Activated T-cell treated with anti-CD3 and anti-CD28 coated beads, Interleukin-2, amount 50 U/mL, for 48 hours (primary cell): ENCODE results near the gene ABCC6.
"Not testable (repeated sequence)": the region's sequence is repeated elsewhere in the genome, so short reads cannot be mapped to it uniquely, and the experiment has no call there.

Experiments used
- DNase-seq, 2 experiments: peaks; one replicate each; pipeline ENCODE4 v3.0.0-alpha.2; 2020

Gene ABCC6

GRCh38 chr16:16107839-16108238 lies 115.5 kb downstream of the ABCC6 start:
- DNase-seq: no peak

- DNase-seq: no peak
Measured at GRCh38 chr16:16106466-16106865, 116.8 kb downstream of the ABCC6 start.

- DNase-seq: no peak
Measured at GRCh38 chr16:16105646-16106045, 117.6 kb downstream of the ABCC6 start.

GRCh38 chr16:16104804-16105141 lies 118.5 kb downstream of the ABCC6 start:
- DNase-seq: not testable (repeated sequence)

- DNase-seq: not testable (repeated sequence)
Measured at GRCh38 chr16:16104132-16104803, 119.0 kb downstream of the ABCC6 start.

- no peak for DNase-seq
Measured at GRCh38 chr16:16102738-16103137, 120.6 kb downstream of the ABCC6 start.

- DNase-seq: no peak
Measured at GRCh38 chr16:16101585-16101984, 121.7 kb downstream of the ABCC6 start.

- DNase-seq: no peak
Measured at GRCh38 chr16:16100631-16101030, 122.7 kb downstream of the ABCC6 start.

GRCh38 chr16:16099320-16099719 lies 124.0 kb downstream of the ABCC6 start:
- DNase-seq: no peak
